HL-60 (cell line): Measurements from ENCODE around the gene IFT25.

Experiments
- DNase-seq, 2 experiments: peaks; one replicate each; pipeline ENCODE4 v3.0.0-alpha.2; 2010 to 2020; ENCODE audit warnings: low read depth in 1 of 2, low spot score in 1 of 2
- H3K27ac ChIP-seq: fragments of 250-450 bp; sonication (Bioruptor Pico); replicated peaks from 2 replicates; pipeline ENCODE4 v1.5.1; 2020; ENCODE audit warnings: mild to moderate bottlenecking, moderate library complexity
- H3K27me3 ChIP-seq: fragments of 250-450 bp; sonication (Bioruptor Pico); 2 replicates; pipeline ENCODE4 v1.5.1; 2021; ENCODE audit warnings: mild to moderate bottlenecking, moderate library complexity; ENCODE audit not compliant: insufficient read depth, poor library complexity, severe bottlenecking
- H3K4me3 ChIP-seq: replicated peaks from 2 replicates; pipeline ENCODE4 v1.5.1; 2011; ENCODE audit warnings: mild to moderate bottlenecking, control low read depth, low read length; ENCODE audit not compliant: insufficient read depth
- CTCF ChIP-seq: IDR thresholded peaks from one replicate; pipeline ENCODE4 v1.5.1; 2011; ENCODE audit warnings: low read length, control low read depth, inconsistent platforms; ENCODE audit not compliant: insufficient read depth
- GABPA ChIP-seq: IDR thresholded peaks from 2 replicates; pipeline ENCODE4 v1.6.1; 2012; ENCODE audit warnings: low read depth
- POLR2AphosphoS5 ChIP-seq: IDR thresholded peaks from 2 replicates; pipeline ENCODE4 v1.6.1; 2012; ENCODE audit warnings: low read depth
- REST ChIP-seq: IDR thresholded peaks from 2 replicates; pipeline ENCODE4 v1.6.1; 2012; ENCODE audit warnings: low read depth; ENCODE audit not compliant: insufficient replicate concordance
- SPI1 ChIP-seq: IDR thresholded peaks from 2 replicates; pipeline ENCODE4 v1.6.1; 2012; ENCODE audit warnings: low read depth, mild to moderate bottlenecking, borderline replicate concordance

The IFT25 gene

GRCh38 chr1:53966794-53967193 is 21.3 kb upstream of the IFT25 start:
- TF ChIP-seq GABPA (no peak), REST (no peak), CTCF (no peak), POLR2AphosphoS5 (no peak), SPI1 (no peak)
- DNase-seq: no peak
- no peaks in the 10 kb centered on the region for H3K27me3 ChIP-seq

GRCh38 chr1:53964109-53964508 is 18.6 kb upstream of the IFT25 start:
- no peaks in the 10 kb centered on the region for H3K27me3 ChIP-seq
- no peak for TF ChIP-seq GABPA
- TF ChIP-seq SPI1: no peak
- no peak for TF ChIP-seq CTCF
- no peak for TF ChIP-seq REST
- TF ChIP-seq POLR2AphosphoS5: no peak
- H3K4me3 ChIP-seq: no peak overlapping the region
- no peak overlapping the region for H3K27ac ChIP-seq
- no peak for DNase-seq

More at GRCh38 chr1:53966794-53967193, 21.3 kb upstream of the IFT25 start:
- Histone ChIP-seq H3K27ac (no peak overlapping the region), H3K4me3 (no peak overlapping the region)

GRCh38 chr1:53963460-53963859 is 18.0 kb upstream of the IFT25 start:
- no peak overlapping the region for H3K27ac ChIP-seq
- H3K4me3 ChIP-seq: no peak overlapping the region
- no peak for DNase-seq
- TF ChIP-seq CTCF (no peak), SPI1 (peak; percentile 68)
- H3K27me3 ChIP-seq: no peaks in the 10 kb centered on the region

GRCh38 chr1:53962395-53962794 is 16.9 kb upstream of the IFT25 start:
- TF ChIP-seq POLR2AphosphoS5 (no peak), GABPA (no peak), REST (no peak), CTCF (no peak), SPI1 (no peak)
- H3K4me3 ChIP-seq: no peak overlapping the region
- DNase-seq: no peak
- H3K27ac ChIP-seq: no peak overlapping the region
- H3K27me3 ChIP-seq: no peaks in the 10 kb centered on the region
